Ascending aorta (tissue), 2 donors: Measurements from ENCODE around the gene CCDC38. TPM values are rescaled to one million over a fixed set of nuclear protein-coding genes. Genes with fewer than 3 reads are reported as not detected.
A peak's percentile ranks its signal among the peaks of the same experiment; 100 is the strongest.

ENCODE experiments used
- DNase-seq, 2 donors: peaks; one replicate each; pipeline ENCODE4 v3.0.0-alpha.2; 2019; ENCODE audit warnings: low spot score in 2 of 2
- H3K27ac ChIP-seq, 2 donors: fragments of 200-600 bp; sonication (generic); one replicate each; pipeline ENCODE4 v1.5.1; 2016 to 2017; ENCODE audit warnings: mild to moderate bottlenecking in 1 of 2
- H3K27me3 ChIP-seq: fragments of 200-600 bp; sonication (generic); one replicate; pipeline ENCODE4 v1.5.1; 2017
- H3K36me3 ChIP-seq, 2 donors: fragments of 200-600 bp; sonication (generic); one replicate each; pipeline ENCODE4 v1.5.1; 2016
- H3K4me1 ChIP-seq, 2 donors: fragments of 200-600 bp; sonication (generic); one replicate each; pipeline ENCODE4 v1.5.1; 2016 to 2017; ENCODE audit warnings: mild to moderate bottlenecking in 1 of 2
- H3K4me3 ChIP-seq, 2 donors: fragments of 200-600 bp; sonication (generic); one replicate each; pipeline ENCODE4 v1.5.1; 2016 to 2017; ENCODE audit warnings: mild to moderate bottlenecking in 1 of 2
- H3K9me3 ChIP-seq, 2 donors: fragments of 200-600 bp; sonication (generic); one replicate each; pipeline ENCODE4 v1.5.1; 2016
- intact Hi-C: fragments of 100-400 bp; cut with DNase I; formaldehyde crosslinking; loops from one replicate; pipeline ENCODE4 v1.15.1; 2023
- total RNA-seq: library from RNA; depleted of rRNA; stranded (reverse); fragments of >200 nt; gene quantifications from one replicate; pipeline ENCODE4 v1.1.0, GENCODE V29; 2016
- TF ChIP-seq, protein P1 (sequence below), 3 experiments: fragments of 200-600 bp in 2 of 3; fragments of 450-650 bp in 1 of 3; sonication (generic) in 2 of 3; IDR thresholded peaks; one replicate each; pipeline ENCODE4 v1.5.1; 2016 to 2019; ENCODE audit warnings: antibody characterized with exemption in 3 of 3, mild to moderate bottlenecking in 1 of 3, moderate library complexity in 1 of 3

The CCDC38 gene
- total RNA-seq, 1 donor from 2014 or later: not detected

DNA sequence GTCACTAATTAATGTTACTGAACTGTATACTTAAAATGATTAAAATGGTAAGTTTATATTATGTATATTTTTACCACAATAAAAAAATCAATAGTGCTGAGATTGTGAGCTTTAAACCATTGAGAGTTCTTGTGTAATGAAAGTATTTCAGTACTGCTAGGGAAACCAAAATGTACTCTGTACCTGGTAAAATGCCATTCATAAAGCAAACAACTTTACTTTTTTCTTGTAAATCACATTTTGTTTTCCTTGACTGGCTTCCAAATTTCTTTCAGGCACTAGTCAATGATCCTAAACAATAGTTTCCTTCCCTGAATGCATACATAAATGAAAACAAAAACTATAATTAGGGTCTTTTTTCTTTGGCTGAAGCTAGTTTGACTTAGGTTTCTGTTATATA, 113.0 kb downstream of the CCDC38 start:
- Histone ChIP-seq H3K27ac (no peak overlapping the region), H3K36me3 (no peaks in the 10 kb centered on the region), H3K4me1 (no peaks in the 10 kb centered on the region), H3K4me3 (no peak overlapping the region), H3K27me3 (no peaks in the 10 kb centered on the region), H3K9me3 (no peaks in the 10 kb centered on the region)
- TF ChIP-seq, protein P1, sequence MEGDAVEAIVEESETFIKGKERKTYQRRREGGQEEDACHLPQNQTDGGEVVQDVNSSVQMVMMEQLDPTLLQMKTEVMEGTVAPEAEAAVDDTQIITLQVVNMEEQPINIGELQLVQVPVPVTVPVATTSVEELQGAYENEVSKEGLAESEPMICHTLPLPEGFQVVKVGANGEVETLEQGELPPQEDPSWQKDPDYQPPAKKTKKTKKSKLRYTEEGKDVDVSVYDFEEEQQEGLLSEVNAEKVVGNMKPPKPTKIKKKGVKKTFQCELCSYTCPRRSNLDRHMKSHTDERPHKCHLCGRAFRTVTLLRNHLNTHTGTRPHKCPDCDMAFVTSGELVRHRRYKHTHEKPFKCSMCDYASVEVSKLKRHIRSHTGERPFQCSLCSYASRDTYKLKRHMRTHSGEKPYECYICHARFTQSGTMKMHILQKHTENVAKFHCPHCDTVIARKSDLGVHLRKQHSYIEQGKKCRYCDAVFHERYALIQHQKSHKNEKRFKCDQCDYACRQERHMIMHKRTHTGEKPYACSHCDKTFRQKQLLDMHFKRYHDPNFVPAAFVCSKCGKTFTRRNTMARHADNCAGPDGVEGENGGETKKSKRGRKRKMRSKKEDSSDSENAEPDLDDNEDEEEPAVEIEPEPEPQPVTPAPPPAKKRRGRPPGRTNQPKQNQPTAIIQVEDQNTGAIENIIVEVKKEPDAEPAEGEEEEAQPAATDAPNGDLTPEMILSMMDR (IDR thresholded peaks at IDR 0.05): no peak
- intact Hi-C loops: no loop called here
- no peak for DNase-seq

DNA sequence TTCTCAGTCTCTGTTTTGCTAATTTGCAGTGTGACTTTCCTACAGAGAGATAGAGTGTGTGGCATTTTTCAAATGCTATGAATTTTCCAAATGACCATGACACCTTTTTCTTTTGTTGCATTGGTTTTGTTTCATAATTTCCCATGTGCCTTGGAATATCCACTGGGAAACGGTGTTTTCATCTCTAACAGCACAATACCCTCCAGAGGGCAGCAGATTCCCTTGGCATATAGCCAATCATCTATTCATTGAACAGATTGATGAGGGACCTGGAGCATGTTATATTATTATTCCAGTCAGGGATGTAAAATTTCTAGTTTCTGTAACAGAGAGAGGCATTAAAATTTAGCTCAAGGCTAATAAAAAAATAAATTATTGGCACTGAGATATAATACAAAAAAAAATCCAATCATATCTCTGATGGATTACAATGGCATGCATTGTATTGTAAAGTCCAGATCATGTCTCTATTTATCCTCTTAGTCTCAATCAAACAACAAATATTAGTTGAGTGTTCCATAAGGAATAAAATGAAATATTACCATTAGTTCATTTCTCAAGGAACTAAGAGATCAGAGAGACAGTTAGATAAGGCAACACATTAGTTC, 122.2 kb downstream of the CCDC38 start:
- Histone ChIP-seq H3K27ac (no peak overlapping the region), H3K9me3 (no peaks in the 10 kb centered on the region), H3K4me3 (no peak overlapping the region), H3K4me1 (no peaks in the 10 kb centered on the region), H3K36me3 (no peaks in the 10 kb centered on the region), H3K27me3 (no peaks in the 10 kb centered on the region)
- intact Hi-C loops: loop anchor here (5.0 kb wide), 1 partner anchor 177 kb away; the partner anchor contains the start of gene HAL
- DNase-seq: no peak
- TF ChIP-seq, protein P1 (IDR thresholded peaks at IDR 0.05): peak; percentile 21 to 47 (median 35)

Other genes with a start within 250 kb of the CCDC38 start
- 63.9 TPM for gene NTN4, start 151.8 kb downstream of the CCDC38 start, total RNA-seq
- gene SNRPF, start 83.7 kb downstream of the CCDC38 start, total RNA-seq: not detected
- gene AMDHD1, start 717 bp upstream of the CCDC38 start, total RNA-seq: 0.96 TPM
- 1.5 TPM for gene HAL, start 53.7 kb upstream of the CCDC38 start, total RNA-seq
- gene LTA4H, start 93.0 kb upstream of the CCDC38 start, total RNA-seq: 47.3 TPM